Ovary (tissue), 3 donors: ENCODE data around the gene HYI.

Source experiments
- EP300 ChIP-seq: sonication (generic); formaldehyde crosslinking; IDR thresholded peaks from one replicate; pipeline ENCODE4 v1.6.1; 2017; ENCODE audit warnings: antibody characterized with exemption
- TF ChIP-seq, protein P1 (sequence below), 3 donors: fragments of 450-650 bp in 2 of 3; fragments of 200-600 bp in 1 of 3; IDR thresholded peaks; one replicate each; pipeline versions ENCODE4 v1.5.1 to v1.8.0; 2016 to 2022; ENCODE audit warnings: antibody characterized with exemption in 3 of 3, mild to moderate bottlenecking in 1 of 3
- donor health status: DM: no; HTN: no; CAD: no.

DNA sequence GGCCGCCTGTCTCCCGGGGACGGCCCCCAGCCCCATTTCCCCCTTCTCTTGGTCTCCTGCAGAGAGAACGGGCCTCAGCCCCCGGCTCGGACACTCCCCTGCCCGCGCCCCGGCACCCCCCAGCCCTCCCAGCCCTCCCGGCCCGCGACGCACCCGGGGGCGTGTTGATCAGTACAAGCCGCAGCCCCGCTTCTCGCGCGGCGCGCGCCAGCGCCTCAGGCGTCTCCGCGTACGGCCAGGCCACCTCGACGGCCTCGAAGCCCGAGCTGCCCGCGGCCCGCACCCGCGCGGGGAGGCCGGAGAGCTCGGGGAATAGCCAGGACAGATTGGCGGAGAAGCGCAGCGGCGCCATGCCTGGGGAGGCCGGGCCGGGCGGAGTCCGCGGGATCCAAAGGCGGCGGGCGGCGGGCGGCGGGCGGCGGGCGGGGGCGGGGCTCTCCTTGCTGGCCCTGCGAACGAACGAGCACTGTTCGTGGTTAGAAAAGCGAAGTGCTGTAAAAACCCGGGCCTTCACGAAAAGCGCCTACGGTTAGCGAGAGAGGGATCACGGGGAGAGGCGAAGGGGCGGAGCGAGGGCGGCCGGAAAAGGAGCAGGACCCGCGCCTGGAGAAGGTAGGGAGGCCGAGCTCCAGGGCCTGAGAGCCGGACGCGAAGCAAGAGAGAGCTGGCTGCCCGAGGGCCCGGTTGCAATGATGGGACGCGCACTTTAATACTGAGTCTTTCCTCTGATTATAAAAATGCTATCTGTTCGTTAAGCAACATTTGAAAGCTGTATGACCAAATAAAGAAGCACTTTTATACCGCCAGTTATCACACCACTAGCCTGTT, at the start of gene HYI:
- TF ChIP-seq EP300: no peak
- TF ChIP-seq, protein P1, sequence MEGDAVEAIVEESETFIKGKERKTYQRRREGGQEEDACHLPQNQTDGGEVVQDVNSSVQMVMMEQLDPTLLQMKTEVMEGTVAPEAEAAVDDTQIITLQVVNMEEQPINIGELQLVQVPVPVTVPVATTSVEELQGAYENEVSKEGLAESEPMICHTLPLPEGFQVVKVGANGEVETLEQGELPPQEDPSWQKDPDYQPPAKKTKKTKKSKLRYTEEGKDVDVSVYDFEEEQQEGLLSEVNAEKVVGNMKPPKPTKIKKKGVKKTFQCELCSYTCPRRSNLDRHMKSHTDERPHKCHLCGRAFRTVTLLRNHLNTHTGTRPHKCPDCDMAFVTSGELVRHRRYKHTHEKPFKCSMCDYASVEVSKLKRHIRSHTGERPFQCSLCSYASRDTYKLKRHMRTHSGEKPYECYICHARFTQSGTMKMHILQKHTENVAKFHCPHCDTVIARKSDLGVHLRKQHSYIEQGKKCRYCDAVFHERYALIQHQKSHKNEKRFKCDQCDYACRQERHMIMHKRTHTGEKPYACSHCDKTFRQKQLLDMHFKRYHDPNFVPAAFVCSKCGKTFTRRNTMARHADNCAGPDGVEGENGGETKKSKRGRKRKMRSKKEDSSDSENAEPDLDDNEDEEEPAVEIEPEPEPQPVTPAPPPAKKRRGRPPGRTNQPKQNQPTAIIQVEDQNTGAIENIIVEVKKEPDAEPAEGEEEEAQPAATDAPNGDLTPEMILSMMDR (IDR thresholded peaks at IDR 0.05): no peak
